ENCODE measurements around the gene IGF2BP2. TPM values are rescaled to one million over a fixed set of nuclear protein-coding genes. Genes with fewer than 3 reads are reported as not detected.

The IGF2BP2 gene
- total and polyA plus RNA-seq, 2 of the 8 experiments (the other 6 are each of a cell fraction or from before 2014, with no cell fraction given): 7.4 to 121 TPM

DNA sequence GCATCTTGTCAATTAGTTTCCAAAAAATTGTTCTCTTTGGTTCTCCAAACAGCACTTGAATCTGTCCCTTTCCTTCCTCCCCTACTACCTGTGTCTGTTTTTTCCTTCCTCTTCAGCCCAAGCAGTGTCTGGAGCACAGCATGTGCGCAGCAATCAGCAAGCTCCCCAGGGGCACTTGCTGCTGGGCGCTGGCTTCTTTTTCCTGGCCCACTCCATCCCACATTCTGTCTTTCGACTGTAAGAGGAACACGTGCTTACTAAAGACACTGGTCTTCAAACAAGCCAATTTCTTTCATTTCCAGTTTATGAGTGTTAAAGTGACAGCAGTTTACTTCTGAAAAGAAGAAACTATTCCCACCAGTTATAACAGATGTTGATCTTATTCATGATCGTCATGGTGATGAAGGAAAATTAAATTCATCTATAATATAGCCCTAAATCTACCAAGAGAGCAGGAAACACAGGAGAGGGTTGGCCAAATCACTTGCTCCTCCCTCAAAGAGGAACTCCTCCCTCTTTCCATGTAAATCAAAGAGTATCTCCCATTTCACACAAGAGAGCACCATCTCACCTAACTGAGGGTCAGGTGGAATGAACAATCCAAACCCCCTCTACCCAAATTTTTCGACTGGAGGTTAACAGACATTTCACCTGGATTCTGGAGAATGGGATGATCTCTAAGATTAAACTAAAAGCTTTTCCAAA lies 115.4 kb downstream of the IGF2BP2 start:
- CTCF ChIA-PET (ENCODE audit: partially characterized antibody): interaction anchor here (0.6 to 4.3 kb wide), 10 partner anchors 7 to 59 kb away, joined by 3 to 18 read pairs (median 6); no protein-coding TSS in a partner anchor
- Histone ChIP-seq H3K79me2 (ENCODE audit: control insufficient read depth in 1 of 2, insufficient read depth in 2 of 2, low read length in 2 of 2) (peaks cover 2 to 94% of the 10 kb centered on the region in 2 experiments; a peak in 3 of 4 replicates), H4K8ac (ENCODE audit: extremely low read depth, insufficient read depth, low read length) (no peak overlapping the region), H3K56ac (replicated peaks; ENCODE audit: insufficient read length, low read depth, low read length) (no peak overlapping the region), H3K9me3 (ENCODE audit: insufficient read depth in 2 of 2, low read depth in 1 of 2, low read length in 1 of 2) (no peaks in the 10 kb centered on the region), H4K20me1 (replicated peaks in 1 of 2; ENCODE audit: control insufficient read depth in 1 of 2, insufficient read depth in 2 of 2, low read length in 2 of 2) (peaks cover 10 to 19% of the 10 kb centered on the region in 2 experiments), H3K18ac (ENCODE audit: extremely low read depth, low read length) (no peak overlapping the region), H2BK120ac (replicated peaks; ENCODE audit: low read depth, low read length) (no peak overlapping the region), H3K23me2 (ENCODE audit: low read depth, low read length) (no peaks in the 10 kb centered on the region; the same call in 1 of the 2 replicates), H3K4me1 (replicated peaks in 1 of 4; ENCODE audit: control insufficient read depth in 3 of 4, insufficient read depth in 4 of 4, low read length in 3 of 4) (peaks cover 4 to 18% (median 13%) of the 10 kb centered on the region in 4 experiments; a peak in 6 of 7 replicates), H3K14ac (ENCODE audit: insufficient read length) (no peak overlapping the region), H3K4ac (replicated peaks; ENCODE audit: insufficient read length, low read depth, low read length) (no peak overlapping the region), H3K23ac (ENCODE audit: insufficient read length) (no peak overlapping the region), H3K27ac (ENCODE audit: low read depth, low read length) (no peak overlapping the region), H3K4me3 (ENCODE audit: extremely low read depth in 1 of 4, insufficient read depth in 2 of 4, low read depth in 3 of 4, low read length in 4 of 4) (no peak overlapping the region), H2AFZ (ENCODE audit: low read length) (no peak overlapping the region), H3K36me3 (ENCODE audit: control insufficient read depth in 2 of 4, insufficient read depth in 4 of 4, low read length in 3 of 4) (no peaks in the 10 kb centered on the region), H2BK12ac (ENCODE audit: low read depth, low read length) (no peak overlapping the region), H2BK5ac (ENCODE audit: low read depth, low read length) (no peak overlapping the region), H2AK5ac (ENCODE audit: low read depth, low read length) (no peak overlapping the region), H4K5ac (ENCODE audit: insufficient read length, low read depth, low read length) (no peak overlapping the region), H3K79me1 (ENCODE audit: low read depth, low read length) (peaks cover 12% of the 10 kb centered on the region; the same call in 1 of the 2 replicates), H2BK20ac (ENCODE audit: low read length) (no peak overlapping the region), H3K4me2 (ENCODE audit: insufficient read depth in 1 of 2, low read depth in 2 of 2, low read length in 2 of 2) (no peak overlapping the region), H4K91ac (replicated peaks; ENCODE audit: insufficient read length, low read length) (no peak overlapping the region), H2BK15ac (ENCODE audit: low read length) (no peak overlapping the region), H3K9ac (replicated peaks in 1 of 4; ENCODE audit: extremely low read depth in 1 of 4, low read depth in 3 of 4, low read length in 3 of 4) (no peak overlapping the region), H3K27me3 (replicated peaks in 1 of 4; ENCODE audit: control insufficient read depth in 3 of 4, extremely low read depth in 1 of 4, insufficient read depth in 3 of 4, low read length in 3 of 4) (no peaks in the 10 kb centered on the region)
- 61% methylated on average over 6 of the region's 6 CpGs; no CpG with 5 or more reads in 1 of the 2 experiments for WGBS, 2 experiments (ENCODE audit: extremely low coverage in 1 of 2, insufficient coverage in 1 of 2, insufficient read length in 1 of 2, insufficient replicate concordance in 2 of 2, low coverage in 1 of 2, low lambda C conversion rate in 2 of 2, missing lambda C conversion rate in 1 of 2)
- TF ChIP-seq POLR2AphosphoS5 (IDR thresholded peaks at IDR 0.05; ENCODE audit: low read depth, low read length) (no peak), POLR2A (IDR thresholded peaks at IDR 0.05; ENCODE audit: control extremely low read depth in 1 of 2, low read depth in 2 of 2, low read length in 2 of 2) (no peak), RXRA (IDR thresholded peaks at IDR 0.05; ENCODE audit: insufficient read depth, low read depth, low read length) (no peak), CTCF (IDR thresholded peaks at IDR 0.05; ENCODE audit: control extremely low read depth in 1 of 3, insufficient read depth in 1 of 3, low read depth in 1 of 3, low read length in 3 of 3) (no peak), CEBPB (IDR thresholded peaks at IDR 0.05; ENCODE audit: low read depth, low read length) (no peak), RBBP5 (IDR thresholded peaks at IDR 0.05; ENCODE audit: borderline replicate concordance, low read depth, low read length) (no peak), JUND (IDR thresholded peaks at IDR 0.05; ENCODE audit: low read length) (no peak), SP4 (IDR thresholded peaks at IDR 0.05; ENCODE audit: low read length) (no peak), USF2 (IDR thresholded peaks at IDR 0.05; ENCODE audit: low read length) (no peak)
- DNase-seq (ENCODE audit: low read depth in 1 of 2, low spot score in 2 of 2): peak in 1 of 2 experiments; percentile 31
- FAIRE-seq: no peak
- POLR2A ChIA-PET (ENCODE audit: partially characterized antibody): interaction anchor here (0.5 to 2.0 kb wide), 4 partner anchors 10 to 66 kb away, joined by 3 to 6 read pairs (median 4); no protein-coding TSS in a partner anchor

Measured in H1 (cell line).